ENCODE measurements around the gene RAPGEF4. TPM values are rescaled to one million over a fixed set of nuclear protein-coding genes. Genes with fewer than 3 reads are reported as not detected.
A peak's percentile ranks its signal among the peaks of the same experiment; 100 is the strongest.

RAPGEF4 gene
- total RNA-seq, 1 experiment from 2014 or later, result 0.23 TPM

GRCh38 chr2:172859581-172860335 is 124.1 kb downstream of the RAPGEF4 start:
- no peak for DNase-seq (ENCODE audit: low read depth)

- no peak for DNase-seq (ENCODE audit: low read depth)
These were observed 124.7 kb downstream of the RAPGEF4 start for GRCh38 chr2:172860336-172860707.

- DNase-seq (ENCODE audit: low read depth), result no peak
These were observed 125.5 kb downstream of the RAPGEF4 start for GRCh38 chr2:172861098-172861497.

- DNase-seq (ENCODE audit: low read depth), result no peak
These were observed 126.2 kb downstream of the RAPGEF4 start for GRCh38 chr2:172861656-172862476.

GRCh38 chr2:172863341-172863740 is 127.7 kb downstream of the RAPGEF4 start:
- DNase-seq (ENCODE audit: low read depth), result no peak

- peak; percentile 38 for DNase-seq (ENCODE audit: low read depth)
These were observed 128.5 kb downstream of the RAPGEF4 start for GRCh38 chr2:172864182-172864581.

- peak; percentile 10 for DNase-seq (ENCODE audit: low read depth)
These were observed 129.8 kb downstream of the RAPGEF4 start for GRCh38 chr2:172865422-172865821.

GRCh38 chr2:172869861-172870260 is 134.2 kb downstream of the RAPGEF4 start:
- no peak for DNase-seq (ENCODE audit: low read depth)

GRCh38 chr2:172870396-172870795 is 134.8 kb downstream of the RAPGEF4 start:
- DNase-seq (ENCODE audit: low read depth), result no peak

- no peak for DNase-seq (ENCODE audit: low read depth)
These were observed 142.2 kb downstream of the RAPGEF4 start for GRCh38 chr2:172877826-172878225.

- no peak for DNase-seq (ENCODE audit: low read depth)
These were observed 142.6 kb downstream of the RAPGEF4 start for GRCh38 chr2:172878260-172878659.

- peak; percentile 63 for DNase-seq (ENCODE audit: low read depth)
These were observed 148.7 kb downstream of the RAPGEF4 start for GRCh38 chr2:172884336-172884735.

GRCh38 chr2:172885996-172886395 is 150.4 kb downstream of the RAPGEF4 start:
- DNase-seq (ENCODE audit: low read depth), result no peak

GRCh38 chr2:172887280-172887679 is 151.6 kb downstream of the RAPGEF4 start:
- DNase-seq (ENCODE audit: low read depth), result no peak

- DNase-seq (ENCODE audit: low read depth), result no peak
These were observed 153.3 kb downstream of the RAPGEF4 start for GRCh38 chr2:172888714-172889669.

GRCh38 chr2:172889768-172890430 is 154.3 kb downstream of the RAPGEF4 start:
- DNase-seq (ENCODE audit: low read depth), result peak; percentile 18

GRCh38 chr2:172893111-172893510 is 157.5 kb downstream of the RAPGEF4 start:
- no peak for DNase-seq (ENCODE audit: low read depth)

GRCh38 chr2:172893671-172894070 is 158.0 kb downstream of the RAPGEF4 start:
- no peak for DNase-seq (ENCODE audit: low read depth)

GRCh38 chr2:172894689-172895387 is 159.2 kb downstream of the RAPGEF4 start:
- DNase-seq (ENCODE audit: low read depth), result no peak

GRCh38 chr2:172896661-172897081 is 161.0 kb downstream of the RAPGEF4 start:
- no peak for DNase-seq (ENCODE audit: low read depth)
